ENCODE data around the gene CRISPLD2.
"Not testable (repeated sequence)": the region's sequence is repeated elsewhere in the genome, so short reads cannot be mapped to it uniquely, and the experiment has no call there.

CRISPLD2 gene

GRCh38 chr16:84821728-84822689 lies 2.2 kb downstream of the CRISPLD2 start:
- no peak for DNase-seq (ENCODE audit: low spot score)

GRCh38 chr16:84822990-84823389 lies 3.2 kb downstream of the CRISPLD2 start:
- no peak for DNase-seq (ENCODE audit: low spot score)

GRCh38 chr16:84823484-84823883 lies 3.7 kb downstream of the CRISPLD2 start:
- DNase-seq (ENCODE audit: low spot score), result no peak

GRCh38 chr16:84823926-84824325 lies 4.1 kb downstream of the CRISPLD2 start:
- DNase-seq (ENCODE audit: low spot score), result no peak

- no peak for DNase-seq (ENCODE audit: low spot score)
These were observed 6.2 kb downstream of the CRISPLD2 start for GRCh38 chr16:84825896-84826557.

- DNase-seq (ENCODE audit: low spot score), result no peak
These were observed 6.8 kb downstream of the CRISPLD2 start for GRCh38 chr16:84826558-84826941.

- no peak for DNase-seq (ENCODE audit: low spot score)
These were observed 7.4 kb downstream of the CRISPLD2 start for GRCh38 chr16:84827131-84827574.

GRCh38 chr16:84827897-84828296 lies 8.1 kb downstream of the CRISPLD2 start:
- DNase-seq (ENCODE audit: low spot score), result no peak

- no peak for DNase-seq (ENCODE audit: low spot score)
These were observed 8.5 kb downstream of the CRISPLD2 start for GRCh38 chr16:84828322-84828721.

GRCh38 chr16:84829168-84829965 lies 9.6 kb downstream of the CRISPLD2 start:
- DNase-seq (ENCODE audit: low spot score), result no peak

GRCh38 chr16:84830765-84831384 lies 11.1 kb downstream of the CRISPLD2 start:
- DNase-seq (ENCODE audit: low spot score), result no peak

- not testable (repeated sequence) for DNase-seq (ENCODE audit: low spot score)
These were observed 11.9 kb downstream of the CRISPLD2 start for GRCh38 chr16:84831728-84832127.

- DNase-seq (ENCODE audit: low spot score), result no peak
These were observed 12.8 kb downstream of the CRISPLD2 start for GRCh38 chr16:84832488-84833143.

- no peak for DNase-seq (ENCODE audit: low spot score)
These were observed 13.3 kb downstream of the CRISPLD2 start for GRCh38 chr16:84833144-84833500.

GRCh38 chr16:84833542-84834402 lies 14.0 kb downstream of the CRISPLD2 start:
- no peak for DNase-seq (ENCODE audit: low spot score)

- no peak for DNase-seq (ENCODE audit: low spot score)
These were observed 14.6 kb downstream of the CRISPLD2 start for GRCh38 chr16:84834403-84834772.

- no peak for DNase-seq (ENCODE audit: low spot score)
These were observed 16.5 kb downstream of the CRISPLD2 start for GRCh38 chr16:84836234-84836647.

GRCh38 chr16:84836967-84837366 lies 17.2 kb downstream of the CRISPLD2 start:
- no peak for DNase-seq (ENCODE audit: low spot score)

GRCh38 chr16:84838383-84838948 lies 18.7 kb downstream of the CRISPLD2 start:
- no peak for DNase-seq (ENCODE audit: low spot score)

GRCh38 chr16:84839054-84839453 lies 19.3 kb downstream of the CRISPLD2 start:
- DNase-seq (ENCODE audit: low spot score), result no peak

All from germinal center (tissue), 1 donor.